HepG2 (cell line): ENCODE results near the gene PAQR6. TPM values are rescaled to one million over a fixed set of nuclear protein-coding genes. Genes with fewer than 3 reads are reported as not detected.

Experiments used
- ARNT2 ChIP-seq: sonication (generic); formaldehyde crosslinking; IDR thresholded peaks from 2 replicates; pipeline ENCODE4 v1.8.0; 2022; ENCODE audit warnings: mild to moderate bottlenecking, low read depth, missing genetic modification reagents, moderate library complexity
- CREB3 ChIP-seq: sonication (generic); formaldehyde crosslinking; IDR thresholded peaks from 2 replicates; pipeline ENCODE4 v1.5.0; 2020; ENCODE audit warnings: missing genetic modification reagents
- DNMT1 ChIP-seq: sonication (generic); formaldehyde crosslinking; IDR thresholded peaks from 2 replicates; pipeline ENCODE4 v1.5.1; 2020; ENCODE audit warnings: mild to moderate bottlenecking, missing genetic modification reagents
- HHEX ChIP-seq: IDR thresholded peaks from 2 replicates; pipeline ENCODE4 v1.6.1; 2016; ENCODE audit warnings: control low read depth
- MAZ ChIP-seq, 2 experiments: sonication (generic) in 1 of 2; formaldehyde crosslinking in 1 of 2; IDR thresholded peaks; 2 replicates each; pipeline versions ENCODE4 v1.5.0 to v1.6.1; 2012 to 2020; ENCODE audit warnings: low read depth in 2 of 2, mild to moderate bottlenecking in 2 of 2, borderline replicate concordance in 1 of 2, improper control_type of control experiment in 1 of 2, low read length in 1 of 2, missing genetic modification reagents in 1 of 2, moderate library complexity in 1 of 2
- MIER3 ChIP-seq: IDR thresholded peaks from 2 replicates; pipeline ENCODE4 v1.6.1; 2016; ENCODE audit warnings: missing compliant biosample characterization, borderline replicate concordance
- SALL2 ChIP-seq: sonication (generic); formaldehyde crosslinking; IDR thresholded peaks from 2 replicates; pipeline ENCODE4 v1.8.1; 2023; ENCODE audit warnings: mild to moderate bottlenecking, missing genetic modification reagents, inconsistent platforms
- SIX1 ChIP-seq: sonication (generic); formaldehyde crosslinking; IDR thresholded peaks from 2 replicates; pipeline ENCODE4 v1.4.0; 2020; ENCODE audit warnings: missing genetic modification reagents, borderline replicate concordance
- SMAD3 ChIP-seq: sonication (generic); formaldehyde crosslinking; IDR thresholded peaks from 2 replicates; pipeline ENCODE4 v1.4.0; 2020; ENCODE audit warnings: missing genetic modification reagents
- SP140L ChIP-seq: sonication (generic); formaldehyde crosslinking; IDR thresholded peaks from 2 replicates; pipeline ENCODE4 v1.4.0; 2020; ENCODE audit warnings: missing genetic modification reagents, borderline replicate concordance
- ZC3H13 ChIP-seq: sonication (generic); formaldehyde crosslinking; IDR thresholded peaks from 2 replicates; pipeline ENCODE4 v1.8.1; 2023; ENCODE audit warnings: mild to moderate bottlenecking, missing genetic modification reagents, moderate library complexity
- ZMYM4 ChIP-seq: sonication (generic); formaldehyde crosslinking; IDR thresholded peaks from 2 replicates; pipeline ENCODE4 v1.8.1; 2023; ENCODE audit warnings: mild to moderate bottlenecking, missing genetic modification reagents
- ZNF329 ChIP-seq: sonication (generic); formaldehyde crosslinking; IDR thresholded peaks from 2 replicates; pipeline ENCODE4 v1.9.0; 2021; ENCODE audit warnings: low read depth, mild to moderate bottlenecking, missing genetic modification reagents
- ZNF382 ChIP-seq: sonication (generic); formaldehyde crosslinking; IDR thresholded peaks from 2 replicates; pipeline ENCODE4 v1.5.0; 2020; ENCODE audit warnings: missing genetic modification reagents, mild to moderate bottlenecking, borderline replicate concordance
- ZNF616 ChIP-seq: sonication (generic); formaldehyde crosslinking; IDR thresholded peaks from 2 replicates; pipeline ENCODE4 v1.5.0; 2020; ENCODE audit warnings: low read depth, mild to moderate bottlenecking, missing genetic modification reagents
- ZNF776 ChIP-seq: sonication (generic); formaldehyde crosslinking; IDR thresholded peaks from 2 replicates; pipeline ENCODE4 v1.4.0; 2020; ENCODE audit warnings: mild to moderate bottlenecking, missing genetic modification reagents
- ZNF800 ChIP-seq: sonication (generic); formaldehyde crosslinking; IDR thresholded peaks from 2 replicates; pipeline ENCODE4 v1.4.0; 2020; ENCODE audit warnings: missing genetic modification reagents
- ZSCAN29 ChIP-seq: sonication (generic); formaldehyde crosslinking; conservative IDR thresholded peaks from 2 replicates; pipeline ENCODE4 v1.4.0; 2020; ENCODE audit warnings: mild to moderate bottlenecking, missing genetic modification reagents
- polyA plus RNA-seq, 8 experiments: library from polyadenylated mRNA; depleted of rRNA in 3 of 8; stranded (reverse) in 7 of 8; unstranded in 1 of 8; fragments of >200 nt; fragmentation: Illumina TruSeq in 4 of 8; extraction: Trizol in 4 of 8; gene quantifications; 2 replicates each; pipeline versions ENCODE4 v1.2.1 to v1.2.3, GENCODE V29; 2011 to 2016; ENCODE audit warnings: low read depth in 4 of 8, missing spikeins in 1 of 8, mixed read lengths in 1 of 8; ENCODE audit not compliant: insufficient read depth in 1 of 8
- total RNA-seq, 5 experiments: library from RNA; depleted of rRNA; stranded (reverse); fragments of >200 nt; fragmentation: Illumina TruSeq; extraction: Trizol; gene quantifications; 2 replicates each; pipeline ENCODE4 v1.2.3, GENCODE V29; 2016; ENCODE audit warnings: low read depth in 1 of 5
- TF ChIP-seq, protein P1 (sequence below): sonication (generic); formaldehyde crosslinking; IDR thresholded peaks from 2 replicates; pipeline ENCODE4 v1.8.0; 2022; ENCODE audit warnings: mild to moderate bottlenecking, missing genetic modification reagents; ENCODE audit not compliant: insufficient replicate concordance
- TF ChIP-seq, protein P2 (sequence below): sonication (generic); formaldehyde crosslinking; IDR thresholded peaks from 2 replicates; pipeline ENCODE4 v1.9.0; 2022; ENCODE audit warnings: low read depth, missing genetic modification reagents
- TF ChIP-seq, protein P3 (sequence below): sonication (generic); formaldehyde crosslinking; IDR thresholded peaks from 2 replicates; pipeline ENCODE4 v1.8.1; 2023; ENCODE audit warnings: mild to moderate bottlenecking, moderate library complexity, missing genetic modification reagents

Gene PAQR6
- total and polyA plus RNA-seq, 2 of the 13 experiments (the other 11 are each of a cell fraction or from before 2014, with no cell fraction given) = 0.82 to 1.4 TPM

- TF ChIP-seq CREB3 (CRISPR knock-in tag) (peak; percentile 71; the same call in 1 of the 2 replicates), SMAD3 (CRISPR knock-in tag) (no peak; the same call in 1 of the 2 replicates), ZNF382 (no peak), SP140L (no peak), SIX1 (CRISPR knock-in tag) (peak; percentile 81; the same call in 1 of the 2 replicates), ZMYM4 (CRISPR knock-in tag) (peak; percentile 91), SALL2 (CRISPR knock-in tag) (peak; percentile 88), ZSCAN29 (peak; percentile 79), ZNF329 (CRISPR knock-in tag) (no peak), DNMT1 (peak; percentile 73; the same call in 1 of the 2 replicates), HHEX (CRISPR knock-in tag) (peak; percentile 83), MAZ (IDR thresholded peaks at IDR 0.05; ENCODE audit: borderline replicate concordance, low read depth, low read length) (no peak), MAZ (CRISPR knock-in tag; IDR thresholded peaks at IDR 0.05; ENCODE audit: low read depth) (peak; percentile 77), ZNF776 (CRISPR knock-in tag) (no peak; the same call in 1 of the 2 replicates), ZNF800 (CRISPR knock-in tag) (peak; percentile 50; the same call in 1 of the 2 replicates), ARNT2 (CRISPR knock-in tag) (peak; percentile 98; the same call in 1 of the 2 replicates), ZC3H13 (CRISPR knock-in tag) (no peak), MIER3 (peak; percentile 90), ZNF616 (CRISPR knock-in tag) (0 out of 2 replicates have a peak, but pooled peaks have one; percentile 47)
- TF ChIP-seq, protein P1, sequence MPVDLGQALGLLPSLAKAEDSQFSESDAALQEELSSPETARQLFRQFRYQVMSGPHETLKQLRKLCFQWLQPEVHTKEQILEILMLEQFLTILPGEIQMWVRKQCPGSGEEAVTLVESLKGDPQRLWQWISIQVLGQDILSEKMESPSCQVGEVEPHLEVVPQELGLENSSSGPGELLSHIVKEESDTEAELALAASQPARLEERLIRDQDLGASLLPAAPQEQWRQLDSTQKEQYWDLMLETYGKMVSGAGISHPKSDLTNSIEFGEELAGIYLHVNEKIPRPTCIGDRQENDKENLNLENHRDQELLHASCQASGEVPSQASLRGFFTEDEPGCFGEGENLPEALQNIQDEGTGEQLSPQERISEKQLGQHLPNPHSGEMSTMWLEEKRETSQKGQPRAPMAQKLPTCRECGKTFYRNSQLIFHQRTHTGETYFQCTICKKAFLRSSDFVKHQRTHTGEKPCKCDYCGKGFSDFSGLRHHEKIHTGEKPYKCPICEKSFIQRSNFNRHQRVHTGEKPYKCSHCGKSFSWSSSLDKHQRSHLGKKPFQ (CRISPR knock-in tag) = peak; percentile 77
- TF ChIP-seq, protein P2, sequence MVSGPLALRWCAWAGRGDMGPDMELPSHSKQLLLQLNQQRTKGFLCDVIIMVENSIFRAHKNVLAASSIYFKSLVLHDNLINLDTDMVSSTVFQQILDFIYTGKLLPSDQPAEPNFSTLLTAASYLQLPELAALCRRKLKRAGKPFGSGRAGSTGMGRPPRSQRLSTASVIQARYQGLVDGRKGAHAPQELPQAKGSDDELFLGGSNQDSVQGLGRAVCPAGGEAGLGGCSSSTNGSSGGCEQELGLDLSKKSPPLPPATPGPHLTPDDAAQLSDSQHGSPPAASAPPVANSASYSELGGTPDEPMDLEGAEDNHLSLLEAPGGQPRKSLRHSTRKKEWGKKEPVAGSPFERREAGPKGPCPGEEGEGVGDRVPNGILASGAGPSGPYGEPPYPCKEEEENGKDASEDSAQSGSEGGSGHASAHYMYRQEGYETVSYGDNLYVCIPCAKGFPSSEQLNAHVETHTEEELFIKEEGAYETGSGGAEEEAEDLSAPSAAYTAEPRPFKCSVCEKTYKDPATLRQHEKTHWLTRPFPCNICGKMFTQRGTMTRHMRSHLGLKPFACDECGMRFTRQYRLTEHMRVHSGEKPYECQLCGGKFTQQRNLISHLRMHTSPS (CRISPR knock-in tag) = no peak
- TF ChIP-seq, protein P3, sequence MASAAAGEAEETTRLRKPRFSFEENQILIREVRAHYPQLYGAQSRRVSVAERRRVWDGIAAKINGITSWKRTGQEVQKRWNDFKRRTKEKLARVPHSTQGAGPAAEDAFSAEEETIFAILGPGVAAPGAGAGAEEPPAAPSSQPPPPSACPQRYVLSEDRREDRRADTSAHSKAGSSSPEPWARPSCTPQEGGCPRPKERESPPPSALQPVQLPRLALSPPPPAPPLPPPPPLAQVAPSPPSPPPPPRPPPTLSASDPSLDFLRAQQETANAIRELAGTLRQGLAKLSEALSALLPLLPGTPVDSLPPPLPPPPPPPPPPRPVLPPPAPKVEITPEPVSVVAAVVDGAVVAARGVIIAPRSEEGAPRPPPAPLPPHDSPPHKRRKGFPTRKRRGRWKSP = 0 out of 2 replicates have a peak, but pooled peaks have one; percentile 39
These were observed 34.8 kb upstream of the PAQR6 start, which contains the start of gene SMG5 (continued) for GRCh38 chr1:156282479-156283222.
